ENCODE data around the gene SLC27A6.
"Not testable (repeated sequence)": the region's sequence is repeated elsewhere in the genome, so short reads cannot be mapped to it uniquely, and the experiment has no call there.

SLC27A6 gene

GRCh38 chr5:128965011-128965637 lies at the start of gene SLC27A6:
TSS of gene SLC27A6 (plus strand) at chr5:128965488. CDS start at chr5:128966138, 650 bp downstream.
- DNase-seq (ENCODE audit: low read depth in 2 of 2) = no peak

- no peak for DNase-seq (ENCODE audit: low read depth in 2 of 2)
Measured at GRCh38 chr5:128919542-128919941, 45.7 kb upstream of the SLC27A6 start.

GRCh38 chr5:128920345-128921215 lies 44.7 kb upstream of the SLC27A6 start:
- peak; percentile 16 to 31 for DNase-seq (ENCODE audit: low read depth in 2 of 2)

GRCh38 chr5:128924299-128924698 lies 41.0 kb upstream of the SLC27A6 start:
- no peak for DNase-seq (ENCODE audit: low read depth in 2 of 2)

- no peak for DNase-seq (ENCODE audit: low read depth in 2 of 2)
Measured at GRCh38 chr5:128925973-128926372, 39.3 kb upstream of the SLC27A6 start.

- DNase-seq (ENCODE audit: low read depth in 2 of 2) = no peak
Measured at GRCh38 chr5:128927644-128928043, 37.6 kb upstream of the SLC27A6 start.

- DNase-seq (ENCODE audit: low read depth in 2 of 2) = not testable (repeated sequence)
Measured at GRCh38 chr5:128932232-128932631, 33.1 kb upstream of the SLC27A6 start.

GRCh38 chr5:128943100-128943499 lies 22.2 kb upstream of the SLC27A6 start:
- DNase-seq (ENCODE audit: low read depth in 2 of 2) = not testable (repeated sequence)

- DNase-seq (ENCODE audit: low read depth in 2 of 2) = no peak
Measured at GRCh38 chr5:128949847-128950546, 15.3 kb upstream of the SLC27A6 start.

GRCh38 chr5:128951301-128951700 lies 14.0 kb upstream of the SLC27A6 start:
- not testable (repeated sequence) for DNase-seq (ENCODE audit: low read depth in 2 of 2)

GRCh38 chr5:128956164-128956563 lies 9.1 kb upstream of the SLC27A6 start:
- no peak for DNase-seq (ENCODE audit: low read depth in 2 of 2)

GRCh38 chr5:128962211-128962610 lies 3.1 kb upstream of the SLC27A6 start:
- no peak for DNase-seq (ENCODE audit: low read depth in 2 of 2)

- no peak for DNase-seq (ENCODE audit: low read depth in 2 of 2)
Measured at GRCh38 chr5:128965638-128966302, 482 bp downstream of the SLC27A6 start.

- DNase-seq (ENCODE audit: low read depth in 2 of 2) = no peak
Measured at GRCh38 chr5:128966375-128966774, 1.1 kb downstream of the SLC27A6 start.

GRCh38 chr5:128966846-128967245 lies 1.6 kb downstream of the SLC27A6 start:
- no peak for DNase-seq (ENCODE audit: low read depth in 2 of 2)

GRCh38 chr5:128973244-128973643 lies 8.0 kb downstream of the SLC27A6 start:
- no peak for DNase-seq (ENCODE audit: low read depth in 2 of 2)

GRCh38 chr5:128974567-128974966 lies 9.3 kb downstream of the SLC27A6 start:
- DNase-seq (ENCODE audit: low read depth in 2 of 2) = no peak

- DNase-seq (ENCODE audit: low read depth in 2 of 2) = no peak
Measured at GRCh38 chr5:128979761-128980160, 14.5 kb downstream of the SLC27A6 start.

GRCh38 chr5:128980917-128981316 lies 15.6 kb downstream of the SLC27A6 start:
- DNase-seq (ENCODE audit: low read depth in 2 of 2) = no peak

- no peak for DNase-seq (ENCODE audit: low read depth in 2 of 2)
Measured at GRCh38 chr5:128984480-128984879, 19.2 kb downstream of the SLC27A6 start.

- DNase-seq (ENCODE audit: low read depth in 2 of 2) = no peak
Measured at GRCh38 chr5:128988476-128988875, 23.2 kb downstream of the SLC27A6 start.
